HG02610 (cell line): ENCODE data around the gene POFUT2.

Source experiments
- ATAC-seq: cut with Tn5 transposase; IDR thresholded peaks from one replicate; pipeline ENCODE4 v1.9.1; 2021; ENCODE audit warnings: mild to moderate bottlenecking, moderate library complexity; ENCODE audit not compliant: unreplicated experiment

POFUT2 gene, protein sequence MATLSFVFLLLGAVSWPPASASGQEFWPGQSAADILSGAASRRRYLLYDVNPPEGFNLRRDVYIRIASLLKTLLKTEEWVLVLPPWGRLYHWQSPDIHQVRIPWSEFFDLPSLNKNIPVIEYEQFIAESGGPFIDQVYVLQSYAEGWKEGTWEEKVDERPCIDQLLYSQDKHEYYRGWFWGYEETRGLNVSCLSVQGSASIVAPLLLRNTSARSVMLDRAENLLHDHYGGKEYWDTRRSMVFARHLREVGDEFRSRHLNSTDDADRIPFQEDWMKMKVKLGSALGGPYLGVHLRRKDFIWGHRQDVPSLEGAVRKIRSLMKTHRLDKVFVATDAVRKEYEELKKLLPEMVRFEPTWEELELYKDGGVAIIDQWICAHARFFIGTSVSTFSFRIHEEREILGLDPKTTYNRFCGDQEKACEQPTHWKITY

DNA sequence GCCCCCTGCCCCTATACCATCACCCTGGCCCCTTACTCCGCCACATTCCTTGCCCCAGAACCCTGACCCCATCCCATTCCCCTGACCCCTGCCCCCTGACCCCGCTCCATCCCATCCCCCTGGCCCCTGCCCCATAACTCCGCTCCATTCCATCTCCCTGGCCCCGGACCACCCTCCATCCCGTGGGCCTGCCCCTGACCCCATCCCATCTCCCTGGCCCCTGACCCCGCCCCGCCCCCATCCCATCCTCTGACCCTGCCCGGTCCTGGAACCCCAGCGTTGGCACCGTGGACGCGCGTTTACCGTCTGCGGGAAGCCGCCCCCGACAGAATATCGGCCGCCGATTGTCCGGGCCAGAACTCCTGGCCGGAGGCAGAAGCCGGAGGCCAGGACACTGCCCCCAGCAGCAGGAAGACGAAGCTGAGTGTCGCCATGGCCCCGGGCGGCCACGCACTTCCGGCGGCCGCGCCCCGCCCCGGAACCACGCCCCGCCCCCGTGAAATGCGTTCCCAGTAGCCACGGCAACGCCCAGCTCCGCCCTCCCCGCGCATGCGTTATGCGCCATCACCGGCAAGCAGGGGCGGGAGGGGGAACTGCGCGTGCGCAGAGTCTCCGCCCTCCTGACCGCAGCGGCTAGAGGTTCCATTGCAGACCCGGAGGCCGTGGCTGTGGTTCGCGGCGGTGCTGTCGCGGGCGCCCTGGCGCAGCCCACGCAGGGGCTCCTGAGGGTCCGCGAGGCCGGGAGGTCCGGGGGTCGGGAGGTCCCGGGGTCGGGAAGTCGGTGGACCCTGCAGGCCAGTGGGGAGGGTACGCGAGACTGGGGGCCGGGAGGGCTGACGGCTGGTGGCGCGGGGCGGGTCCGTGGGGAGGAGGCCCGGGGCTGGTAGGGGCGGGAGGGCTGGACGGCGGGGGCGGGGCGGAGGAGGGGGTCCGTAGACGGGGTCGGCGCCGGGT lies at the start of gene POFUT2:
TSS of gene POFUT2 (minus strand) at position 458 of the 954 bp plus-strand sequence. CDS start at position 434, 24 bp downstream.
- ATAC-seq: peak; percentile 83

DNA sequence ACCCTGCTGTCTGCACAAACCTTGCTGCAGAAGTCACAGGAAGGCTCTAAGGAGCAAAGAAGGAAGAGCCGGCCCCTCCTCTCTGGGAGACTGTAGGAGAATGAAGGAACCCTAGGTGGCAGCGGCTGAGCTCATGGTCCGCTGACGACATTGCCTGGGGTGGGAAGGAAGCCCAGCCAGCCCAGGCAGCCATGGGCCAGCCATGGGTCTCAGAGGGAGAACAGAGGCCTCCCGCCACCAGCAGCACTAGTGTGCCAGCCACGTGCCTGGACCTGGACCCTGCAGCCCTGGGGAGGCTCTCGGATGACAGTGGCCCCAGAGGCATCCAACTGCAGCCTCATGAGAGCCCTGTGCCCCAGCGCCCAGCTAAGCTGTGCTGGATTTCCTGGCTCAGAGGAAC lies 49.2 kb upstream of the POFUT2 start:
- no peak for ATAC-seq

DNA sequence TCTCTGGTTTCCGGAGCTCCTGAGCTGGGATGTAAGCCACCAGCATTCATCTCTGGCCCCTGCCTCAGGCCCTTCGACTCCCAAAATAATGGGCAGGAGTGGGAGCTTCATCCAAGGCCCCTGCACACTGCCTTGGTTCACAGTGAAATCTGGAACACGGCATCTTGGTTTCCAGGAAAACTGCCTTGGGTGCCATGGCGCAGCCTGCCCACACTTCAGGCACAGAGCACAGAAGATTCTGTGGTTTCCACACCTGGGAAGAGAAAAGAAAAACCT lies 48.8 kb upstream of the POFUT2 start:
- ATAC-seq: no peak

DNA sequence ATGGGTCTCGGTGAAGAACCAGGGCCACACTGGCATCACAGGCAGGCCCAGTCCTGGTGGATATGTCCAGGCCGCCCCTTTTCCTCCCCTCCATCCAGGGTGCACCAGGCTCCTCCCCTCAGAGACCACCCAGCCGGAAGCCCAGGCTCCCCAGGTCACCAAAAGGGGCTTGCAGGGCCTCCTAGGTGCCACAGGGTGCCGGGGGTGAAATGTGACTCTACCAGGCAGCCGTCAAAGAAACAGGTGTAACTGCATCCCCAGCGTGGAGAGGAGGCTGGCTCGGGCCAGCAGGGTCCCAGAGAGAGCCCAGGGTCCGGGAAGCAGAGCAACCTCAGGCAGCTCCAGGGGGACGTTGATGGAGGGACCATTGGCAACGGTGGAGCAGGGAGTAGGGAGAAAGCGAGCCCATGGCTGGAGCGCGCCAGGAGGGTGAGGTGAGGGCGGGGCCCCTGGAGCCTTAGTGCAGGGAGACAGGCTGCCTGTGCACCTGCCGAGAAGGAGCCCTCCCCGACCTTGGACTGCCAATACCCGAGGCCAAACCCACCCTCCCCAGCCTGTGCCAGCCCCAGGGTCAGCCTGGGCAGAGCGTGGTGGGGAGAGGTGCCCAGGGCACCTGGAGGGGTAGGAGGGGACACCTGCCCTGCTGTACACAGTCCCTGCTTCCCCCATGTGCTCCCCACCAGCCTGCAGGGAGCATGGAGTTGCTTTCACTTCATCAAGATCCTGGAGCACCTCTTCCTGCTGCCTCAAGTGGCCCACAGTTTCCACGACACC lies 48.3 kb upstream of the POFUT2 start:
- no peak for ATAC-seq

DNA sequence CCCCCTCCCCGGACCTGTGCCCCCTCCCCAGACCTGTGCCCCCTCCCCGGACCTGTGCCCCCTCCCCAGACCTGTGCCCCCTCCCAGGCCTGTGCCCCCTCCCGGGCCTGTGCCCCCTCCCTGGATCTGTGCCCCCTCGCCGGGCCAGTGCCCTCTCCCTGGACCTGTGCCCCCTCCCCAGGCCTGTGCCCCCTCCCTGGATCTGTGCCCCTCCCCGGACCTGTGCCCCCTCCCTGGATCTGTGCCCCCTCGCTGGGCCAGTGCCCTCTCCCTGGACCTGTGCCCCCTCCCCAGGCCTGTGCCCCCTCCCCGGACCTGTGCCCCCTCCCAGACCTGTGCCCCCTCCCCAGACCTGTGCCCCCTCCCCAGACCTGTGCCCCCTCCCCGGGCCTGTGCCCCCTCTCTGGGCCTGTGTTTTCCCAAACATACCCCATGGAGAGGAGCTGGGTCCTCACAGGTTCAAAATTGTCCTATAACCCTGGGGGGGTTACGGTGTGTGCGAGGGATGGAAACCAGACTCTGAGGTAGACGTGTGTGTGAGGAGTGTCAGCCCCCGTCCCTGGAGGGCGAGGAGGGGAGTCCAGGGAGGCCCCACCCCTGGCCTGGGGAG lies 47.6 kb upstream of the POFUT2 start:
- ATAC-seq: no peak

DNA sequence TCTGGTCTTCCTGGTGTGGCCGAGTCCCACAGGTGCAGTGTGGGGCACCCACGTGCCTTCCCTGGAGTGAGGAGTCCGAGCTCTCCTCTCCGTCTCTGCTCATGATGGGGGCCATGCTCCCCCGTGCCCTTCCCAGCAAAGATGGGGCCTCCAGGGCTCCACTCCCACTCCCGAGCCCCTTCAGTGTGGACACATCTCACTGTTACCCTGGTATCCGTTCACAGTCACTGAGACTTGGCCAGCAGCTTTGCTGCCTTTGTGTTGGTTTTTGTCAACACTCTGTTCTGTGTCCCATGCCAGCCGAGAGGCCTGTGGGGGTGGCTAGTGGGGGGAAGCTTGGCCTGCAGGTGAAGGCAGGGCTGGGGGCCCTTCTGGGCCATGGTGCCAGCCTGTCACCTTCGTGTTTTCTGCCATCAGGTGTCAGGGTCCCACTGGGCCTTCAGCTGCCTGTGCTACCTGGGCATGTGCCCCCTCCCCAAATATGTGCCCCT lies 46.9 kb upstream of the POFUT2 start:
- no peak for ATAC-seq

DNA sequence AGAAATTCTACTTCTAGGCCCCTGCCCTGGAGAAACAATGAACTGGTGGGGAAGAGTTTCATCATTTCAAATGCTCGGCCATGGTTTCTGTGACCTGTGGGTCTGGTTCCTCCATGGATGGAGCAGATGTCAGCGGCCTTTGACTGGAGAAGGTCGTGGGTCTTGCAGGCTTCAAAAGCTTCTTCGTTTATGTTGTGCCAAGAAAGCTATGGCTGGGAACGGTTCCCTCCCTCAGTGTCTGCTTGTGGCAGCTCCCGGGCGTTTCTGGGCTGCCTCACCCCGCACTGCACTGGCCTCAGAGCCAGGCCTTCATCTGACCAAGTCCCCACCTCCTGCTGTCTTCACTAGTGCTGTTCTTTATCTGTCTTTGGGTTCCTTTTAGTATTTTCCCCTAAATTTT lies 46.4 kb upstream of the POFUT2 start:
- no peak for ATAC-seq

DNA sequence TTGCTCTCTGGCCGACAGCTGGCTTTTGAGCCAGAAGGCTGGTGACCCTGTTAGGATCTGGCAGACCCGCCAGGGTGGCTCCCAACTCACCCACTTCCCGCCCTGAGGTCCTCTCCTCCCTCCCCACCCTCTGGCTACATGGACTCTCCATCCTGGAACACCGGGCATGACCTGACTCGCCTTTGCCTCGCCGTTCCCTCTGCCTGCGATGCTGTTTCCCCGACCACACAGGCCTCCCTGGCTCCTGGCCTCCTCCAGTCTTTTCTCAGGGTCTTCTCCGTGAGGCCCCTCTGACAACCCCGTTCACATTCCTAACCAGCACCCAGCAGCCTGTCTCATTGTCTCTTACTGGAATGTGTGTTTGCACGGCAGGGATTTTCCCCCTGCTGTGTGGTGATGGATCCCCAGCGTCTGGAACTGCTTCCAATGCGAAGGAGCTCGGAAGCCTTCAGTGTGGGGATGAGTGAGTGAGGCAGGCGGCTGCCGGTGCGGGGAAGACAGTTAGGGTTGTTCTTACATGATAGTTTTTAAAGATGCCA lies 46.0 kb upstream of the POFUT2 start:
- no peak for ATAC-seq

DNA sequence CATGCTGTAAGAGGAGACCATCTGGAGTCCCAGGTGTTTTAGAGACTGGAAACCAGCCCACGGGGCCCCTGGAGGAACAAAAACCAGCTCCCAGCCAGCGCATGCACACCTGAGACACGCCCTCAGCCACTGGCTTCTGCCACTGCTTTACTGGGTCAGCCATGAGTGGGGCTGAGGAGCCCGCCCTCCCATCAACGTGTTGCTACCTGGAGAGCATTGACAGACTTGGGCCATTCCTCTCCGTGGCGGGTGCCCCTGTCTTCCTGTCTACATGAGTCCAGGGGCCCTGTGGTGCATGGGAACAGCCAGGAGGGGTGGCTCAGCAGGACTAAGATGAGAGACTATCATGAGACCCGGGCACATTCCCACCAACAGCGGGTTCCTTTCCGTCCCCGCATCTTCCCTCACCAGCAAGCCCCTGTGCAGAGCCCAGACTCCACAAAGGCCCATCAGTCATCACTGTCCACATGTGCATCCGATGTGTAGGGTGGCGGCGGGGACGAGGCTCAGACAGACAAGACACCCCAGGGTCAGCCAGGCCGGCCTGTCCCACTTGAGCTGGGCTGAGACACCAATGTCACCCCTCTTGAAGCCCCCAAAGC lies 45.4 kb upstream of the POFUT2 start:
- no peak for ATAC-seq

DNA sequence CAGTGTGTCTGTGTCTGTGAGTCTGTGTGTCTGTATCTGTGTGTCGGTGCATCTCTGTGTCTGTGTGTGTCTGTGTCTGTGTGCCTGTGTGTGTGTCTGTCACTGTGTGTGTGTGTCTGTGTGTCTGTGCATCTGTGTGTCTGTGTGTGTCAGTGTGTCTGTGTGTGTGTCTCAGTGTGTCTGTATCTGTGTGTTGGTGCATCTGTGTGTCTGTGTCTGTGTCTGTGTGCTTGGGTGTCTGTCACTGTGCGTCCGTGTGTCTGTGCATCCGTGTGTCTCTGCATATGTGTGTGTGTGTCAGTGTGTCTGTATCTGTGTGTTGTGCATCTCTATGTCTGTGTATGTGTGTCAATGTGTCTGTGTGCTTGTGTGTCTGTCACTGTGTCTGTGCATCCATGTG lies 44.7 kb upstream of the POFUT2 start:
- ATAC-seq: no peak

DNA sequence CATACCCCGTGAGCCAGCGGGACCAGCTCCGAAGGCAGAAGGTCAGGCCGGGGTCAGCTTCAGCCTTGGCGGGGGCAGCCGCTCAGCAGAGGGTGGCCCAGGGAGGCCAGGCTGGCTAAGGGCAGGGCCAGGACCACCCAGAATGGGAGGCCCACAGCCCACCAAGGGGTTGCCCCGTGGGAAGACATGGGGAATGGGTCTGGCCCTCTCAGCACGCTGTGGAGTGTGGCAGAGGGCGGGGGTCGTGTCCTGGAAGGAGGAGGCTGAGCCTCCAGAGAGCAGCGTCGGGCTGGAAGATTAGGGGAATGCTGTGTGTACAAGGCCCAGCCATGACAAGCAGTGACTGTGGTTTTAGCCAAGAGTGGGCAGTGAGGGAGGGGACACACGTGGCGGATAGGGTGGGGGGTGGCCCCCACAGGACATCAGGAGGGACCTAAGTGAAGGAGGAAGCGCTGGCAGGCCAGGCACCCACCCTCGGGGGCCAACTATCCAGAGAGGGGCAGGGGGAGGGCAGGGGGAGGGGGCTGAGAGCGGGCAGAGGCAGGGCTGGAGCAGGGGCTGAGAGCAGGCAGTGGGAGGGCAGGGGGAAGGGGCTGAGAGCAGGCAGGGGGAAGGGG lies 43.9 kb upstream of the POFUT2 start:
- no peak for ATAC-seq

DNA sequence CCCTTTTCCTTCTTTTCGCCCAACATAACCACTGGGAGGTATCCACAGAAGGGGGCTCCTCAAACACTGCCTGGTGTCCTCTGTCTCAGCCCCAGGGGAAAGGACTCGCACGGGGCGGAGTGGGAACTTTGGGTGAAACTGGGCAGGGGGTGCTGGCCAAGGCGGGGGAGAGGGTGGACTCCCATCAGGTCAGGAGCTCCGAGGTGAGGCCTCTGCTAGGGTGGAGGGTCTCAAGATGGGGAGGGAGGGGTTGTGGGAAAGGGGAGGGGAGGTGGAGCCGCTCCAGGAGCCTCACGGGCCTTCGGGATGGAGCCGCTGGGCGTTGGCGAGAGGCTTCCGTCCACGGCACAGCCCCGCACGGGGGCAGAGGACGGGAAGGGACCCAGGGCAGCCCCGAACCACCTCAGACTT lies 43.2 kb upstream of the POFUT2 start:
- ATAC-seq: no peak

DNA sequence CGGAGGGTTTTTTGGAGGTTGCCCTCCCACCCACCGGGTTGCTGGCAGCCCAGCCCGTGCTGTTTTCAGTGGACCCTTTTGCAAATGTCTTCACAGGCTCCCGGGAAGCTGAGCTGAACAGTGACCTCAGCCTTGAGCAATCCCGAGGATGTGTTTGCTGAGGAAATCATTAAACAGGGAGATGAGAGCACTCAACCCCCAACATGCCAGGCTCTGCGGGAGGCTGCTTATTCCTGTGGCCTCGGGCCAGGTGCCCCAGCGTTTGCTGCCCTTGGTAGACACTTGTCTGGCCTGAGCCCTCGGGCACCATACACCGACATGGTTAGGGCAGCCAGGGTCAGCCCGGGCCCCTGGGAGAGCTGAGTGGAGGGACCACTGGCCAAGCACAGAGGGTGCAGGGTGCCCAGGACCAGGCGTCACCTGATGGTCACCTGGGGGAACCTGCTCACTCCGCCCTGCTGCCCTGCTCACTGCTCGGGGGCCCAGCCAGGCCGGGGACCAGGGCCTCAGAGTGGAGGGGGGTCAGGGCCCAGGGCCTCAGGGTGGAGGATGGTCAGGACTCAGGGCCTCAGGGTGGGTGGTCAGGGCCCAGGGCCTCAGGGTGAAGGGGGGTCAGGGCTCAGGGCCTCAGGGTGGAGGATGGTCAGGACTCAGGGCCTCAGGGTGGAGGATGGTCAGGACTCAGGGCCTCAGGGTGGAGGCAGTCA lies 42.5 kb upstream of the POFUT2 start:
- no peak for ATAC-seq

DNA sequence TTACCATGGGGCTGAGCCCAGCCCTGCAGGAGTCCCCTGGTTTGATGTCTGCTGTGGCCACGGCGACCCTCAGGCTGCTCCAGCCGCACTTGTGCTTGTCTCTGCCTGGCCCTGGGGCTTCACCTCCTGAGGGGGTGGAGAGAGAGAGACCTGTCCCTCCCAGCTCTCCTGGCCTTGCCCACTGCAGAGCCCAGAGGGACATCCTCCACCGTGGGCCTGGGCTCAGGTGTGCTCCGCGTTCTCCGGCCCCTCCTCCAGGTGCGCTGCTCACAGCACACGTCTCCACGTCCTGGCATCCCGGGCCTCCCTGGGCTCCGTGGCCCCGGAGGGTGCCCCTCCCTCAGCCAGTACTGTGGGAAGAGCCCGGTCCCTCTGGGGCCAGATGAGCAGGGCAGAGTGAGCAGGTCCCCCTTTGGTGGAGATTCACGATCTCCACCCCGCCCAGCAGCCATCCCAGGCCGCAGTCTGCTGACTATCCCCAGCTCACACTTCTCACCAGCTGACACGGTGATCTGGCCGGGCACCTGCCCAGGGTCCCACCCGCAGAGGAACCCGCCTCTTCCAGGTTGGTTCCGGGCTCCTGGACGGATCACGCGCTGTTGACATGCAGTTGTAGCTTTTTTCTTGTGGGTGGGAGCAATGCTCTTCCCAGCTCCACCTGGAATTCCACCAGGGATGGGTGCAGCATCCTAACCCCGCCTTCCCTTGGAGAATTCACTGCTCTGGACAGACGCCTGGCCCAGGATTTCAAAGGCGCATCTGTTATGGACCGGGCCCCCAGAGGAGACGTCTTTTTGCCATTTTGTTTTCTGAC lies 41.8 kb upstream of the POFUT2 start:
- no peak for ATAC-seq

DNA sequence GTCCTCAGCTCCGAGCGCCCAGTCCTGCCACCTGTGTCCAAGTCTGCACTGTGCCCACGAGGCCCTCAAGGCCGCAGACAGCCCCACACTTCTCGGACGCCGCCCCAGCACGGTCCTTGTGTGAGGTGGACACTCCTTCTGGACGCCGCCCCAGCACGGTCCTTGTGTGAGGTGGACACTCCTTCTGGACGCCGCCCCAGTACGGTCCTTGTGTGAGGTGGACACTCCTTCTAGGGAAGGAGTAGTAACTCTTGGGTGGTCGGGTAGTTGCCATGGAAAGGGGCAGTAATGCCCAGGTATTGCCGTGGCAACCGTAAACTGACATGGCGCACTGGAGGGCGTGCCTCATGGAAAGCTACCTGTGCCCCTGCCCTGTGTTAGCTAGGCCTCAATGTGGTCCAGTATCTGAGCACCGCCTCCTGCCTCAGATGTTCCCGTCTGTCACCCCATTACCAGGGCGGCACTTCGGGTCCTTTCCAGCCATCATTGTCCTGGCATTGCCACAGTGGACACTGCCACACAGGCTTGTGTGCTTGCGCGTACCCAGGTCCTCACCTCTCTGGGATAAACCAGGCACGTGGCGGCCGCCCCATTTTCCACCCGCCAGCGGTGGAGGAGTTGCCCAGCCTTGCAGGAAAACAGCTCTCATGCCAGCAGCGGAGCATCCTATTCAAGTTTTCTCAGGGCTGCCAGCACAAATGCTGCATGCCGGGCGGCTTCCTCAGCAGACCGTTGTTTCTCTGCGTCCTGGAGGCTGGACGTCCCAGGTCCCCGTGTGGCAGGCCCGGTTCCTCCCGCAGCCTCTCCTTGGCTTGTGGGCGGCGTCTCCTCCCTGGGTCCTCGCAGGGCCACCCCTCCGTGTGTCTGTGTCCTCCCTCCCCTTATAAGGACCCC lies 40.8 kb upstream of the POFUT2 start:
- no peak for ATAC-seq

DNA sequence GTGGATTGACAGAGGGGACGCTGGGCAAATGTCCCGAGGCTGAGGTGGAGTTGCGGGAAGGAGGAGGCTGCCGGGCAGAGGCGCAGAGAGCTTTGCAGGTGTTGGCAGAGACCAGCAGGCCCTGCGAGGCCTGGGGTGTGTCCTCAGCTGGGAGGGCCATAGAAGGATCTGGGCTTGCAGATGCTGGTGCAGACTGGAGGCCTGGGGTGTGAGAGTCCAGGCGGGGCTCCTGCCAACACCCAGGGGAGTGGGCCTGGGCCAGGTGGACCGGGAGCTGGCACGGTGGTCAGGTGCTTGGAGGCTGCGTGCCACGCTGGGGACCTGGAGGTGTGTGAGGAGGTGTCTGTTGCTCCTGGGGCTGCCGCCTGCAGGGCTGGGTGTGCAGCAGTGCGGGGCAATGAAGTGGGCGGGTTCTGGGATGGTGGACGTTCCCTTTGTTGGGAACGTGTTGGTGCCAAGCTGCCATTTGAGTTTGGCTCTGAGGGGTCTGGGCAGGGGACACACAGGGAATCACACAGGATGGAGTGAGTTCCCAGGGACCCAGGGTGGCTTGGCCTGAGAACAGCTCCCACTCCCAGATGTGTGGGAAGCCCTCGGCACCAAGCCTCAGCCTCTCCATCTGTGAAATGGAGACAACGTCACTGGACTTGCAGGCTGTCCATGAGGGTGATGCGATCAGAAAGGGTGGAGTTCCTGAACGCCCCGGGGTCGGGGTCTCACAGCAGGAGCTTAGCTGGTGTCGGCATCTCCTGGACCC lies 39.9 kb upstream of the POFUT2 start:
- no peak for ATAC-seq
